Measurements from ENCODE around the gene MEGF8.
A peak's percentile ranks its signal among the peaks of the same experiment; 100 is the strongest.
"Not testable (repeated sequence)": the region's sequence is repeated elsewhere in the genome, so short reads cannot be mapped to it uniquely, and the experiment has no call there.

The MEGF8 gene

DNA sequence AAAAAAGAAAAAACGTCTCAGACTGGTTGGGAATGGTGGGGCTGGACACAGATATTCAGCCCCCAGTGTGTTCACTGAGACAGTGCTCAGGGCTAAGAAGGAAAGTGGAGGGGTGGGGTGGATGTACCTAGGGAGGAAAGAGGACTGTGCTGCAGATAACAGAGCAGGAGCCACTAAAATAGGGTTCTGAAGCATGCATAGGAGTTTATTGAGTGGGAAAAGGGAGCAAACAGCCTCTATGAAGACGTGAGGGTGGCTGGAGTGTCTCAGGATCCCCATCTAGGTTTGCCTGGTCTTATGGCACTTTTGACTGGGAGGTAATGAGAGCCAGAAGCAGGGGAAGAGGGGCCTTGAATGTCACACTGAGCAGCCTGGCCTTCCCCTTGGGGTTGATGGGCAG is 3.4 kb downstream of the MEGF8 start:
- Mint-ChIP-seq H3K27me3 (peaks cover 12% of the 10 kb centered on the region), H3K4me3 (no peak overlapping the region), H3K9me3 (no peaks in the 10 kb centered on the region), H3K4me1 (peaks cover 44% of the 10 kb centered on the region), H3K27ac (no peak overlapping the region)
- ATAC-seq: no peak
- no peak for DNase-seq

DNA sequence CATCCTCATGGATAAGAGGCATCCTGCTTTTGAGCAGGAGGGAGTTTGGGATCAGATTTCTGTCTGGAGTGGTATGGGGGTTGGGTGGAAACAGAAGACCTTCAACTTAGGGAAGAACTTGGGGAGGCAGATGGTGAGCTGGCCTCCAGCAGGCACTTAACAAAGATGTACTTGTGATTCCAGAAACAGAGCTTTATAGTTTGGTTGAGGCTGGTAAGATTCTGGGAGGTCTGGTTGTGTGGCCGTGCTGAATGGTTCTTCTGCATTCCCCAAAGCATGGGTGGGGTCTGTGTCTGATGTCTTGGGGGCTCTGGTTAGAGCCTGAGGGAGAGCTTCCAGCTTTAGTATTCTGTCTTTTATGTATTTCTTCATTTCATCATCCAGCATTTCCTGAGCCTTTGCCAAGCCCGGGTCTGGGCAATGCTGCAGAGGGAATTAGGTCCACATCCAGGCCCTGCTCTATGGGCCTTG is 4.8 kb downstream of the MEGF8 start:
- DNase-seq (no peak), ATAC-seq (no peak)
- H3K4me3 Mint-ChIP-seq: no peak overlapping the region
- H3K4me1 Mint-ChIP-seq: peaks cover 37% of the 10 kb centered on the region
- H3K27me3 Mint-ChIP-seq: peaks cover under 1% of the 10 kb centered on the region
- no peaks in the 10 kb centered on the region for H3K9me3 Mint-ChIP-seq
- H3K27ac Mint-ChIP-seq: peak overlapping the region in 1 of 2 donors; percentile 21

DNA sequence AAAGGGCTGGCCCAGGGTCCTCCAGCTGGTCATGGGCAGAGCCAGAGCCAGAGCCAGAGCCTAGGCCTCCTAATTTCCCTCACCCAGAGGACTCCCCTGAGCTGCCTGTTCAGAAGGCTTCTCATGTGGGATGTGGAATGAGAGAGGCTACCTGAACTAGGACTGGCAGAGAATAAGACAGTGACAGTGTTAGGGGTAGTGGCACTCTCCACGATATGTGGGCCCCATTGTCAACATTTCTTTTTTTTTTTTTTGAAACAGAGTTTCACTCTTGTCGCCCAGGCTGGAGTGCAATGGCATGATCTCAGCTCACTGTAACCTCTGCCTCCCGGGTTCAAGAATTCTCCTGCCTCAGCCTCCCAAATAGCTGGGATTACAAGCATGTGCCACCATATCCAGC is 5.9 kb downstream of the MEGF8 start:
- not testable (repeated sequence) for H3K4me3 Mint-ChIP-seq, H3K27ac Mint-ChIP-seq, H3K27me3 Mint-ChIP-seq, H3K9me3 Mint-ChIP-seq, DNase-seq, ATAC-seq
- peaks cover 34% of the 10 kb centered on the region for H3K4me1 Mint-ChIP-seq

DNA sequence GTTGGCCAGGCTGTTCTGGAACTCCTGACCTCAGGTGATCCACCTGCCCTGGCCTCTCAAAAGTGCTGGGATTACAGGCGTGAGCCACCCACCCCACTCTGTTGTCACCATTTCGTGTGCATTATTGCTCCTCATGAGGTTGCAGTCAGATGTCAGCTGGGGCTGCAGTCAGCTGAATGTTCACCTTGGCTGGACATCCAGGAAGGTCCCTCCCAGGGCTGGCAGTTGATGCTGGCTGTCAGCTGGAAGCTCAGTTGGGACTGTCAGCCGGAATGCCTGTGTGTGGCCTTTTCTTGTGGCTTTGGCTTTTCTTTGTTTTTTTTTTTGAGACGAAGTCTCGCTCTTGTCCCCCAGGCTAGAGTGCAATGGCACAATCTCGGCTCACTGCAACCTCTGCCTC is 6.6 kb downstream of the MEGF8 start:
- no peaks in the 10 kb centered on the region for H3K9me3 Mint-ChIP-seq
- ATAC-seq (no peak), DNase-seq (no peak)
- no peaks in the 10 kb centered on the region for H3K27me3 Mint-ChIP-seq
- H3K4me1 Mint-ChIP-seq: peaks cover 27% of the 10 kb centered on the region
- no peak overlapping the region for H3K4me3 Mint-ChIP-seq
- no peak overlapping the region for H3K27ac Mint-ChIP-seq

DNA sequence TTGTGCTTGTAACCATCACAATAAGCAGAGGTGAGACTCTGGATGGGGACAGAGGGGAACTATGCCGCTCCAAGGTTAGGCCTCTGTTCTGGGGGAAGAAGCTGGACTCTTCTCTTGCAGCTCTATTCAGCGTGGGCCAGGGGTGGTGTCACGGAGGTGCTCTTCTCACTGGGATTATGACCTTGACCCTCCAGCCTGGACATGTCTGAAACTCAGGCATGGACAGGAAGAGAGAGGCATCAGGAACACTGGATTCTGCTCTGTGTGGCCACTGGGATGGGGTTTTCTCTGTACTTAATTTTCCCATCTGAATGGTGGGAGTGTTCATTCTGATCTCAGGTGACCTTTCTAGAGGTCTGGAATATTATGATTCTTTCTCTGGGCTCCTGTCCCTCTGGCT is 7.6 kb downstream of the MEGF8 start:
- DNase-seq (no peak), ATAC-seq (no peak)
- H3K9me3 Mint-ChIP-seq: no peaks in the 10 kb centered on the region
- H3K27me3 Mint-ChIP-seq: no peaks in the 10 kb centered on the region
- H3K27ac Mint-ChIP-seq: no peak overlapping the region
- H3K4me3 Mint-ChIP-seq: no peak overlapping the region
- peaks cover 18% of the 10 kb centered on the region for H3K4me1 Mint-ChIP-seq

DNA sequence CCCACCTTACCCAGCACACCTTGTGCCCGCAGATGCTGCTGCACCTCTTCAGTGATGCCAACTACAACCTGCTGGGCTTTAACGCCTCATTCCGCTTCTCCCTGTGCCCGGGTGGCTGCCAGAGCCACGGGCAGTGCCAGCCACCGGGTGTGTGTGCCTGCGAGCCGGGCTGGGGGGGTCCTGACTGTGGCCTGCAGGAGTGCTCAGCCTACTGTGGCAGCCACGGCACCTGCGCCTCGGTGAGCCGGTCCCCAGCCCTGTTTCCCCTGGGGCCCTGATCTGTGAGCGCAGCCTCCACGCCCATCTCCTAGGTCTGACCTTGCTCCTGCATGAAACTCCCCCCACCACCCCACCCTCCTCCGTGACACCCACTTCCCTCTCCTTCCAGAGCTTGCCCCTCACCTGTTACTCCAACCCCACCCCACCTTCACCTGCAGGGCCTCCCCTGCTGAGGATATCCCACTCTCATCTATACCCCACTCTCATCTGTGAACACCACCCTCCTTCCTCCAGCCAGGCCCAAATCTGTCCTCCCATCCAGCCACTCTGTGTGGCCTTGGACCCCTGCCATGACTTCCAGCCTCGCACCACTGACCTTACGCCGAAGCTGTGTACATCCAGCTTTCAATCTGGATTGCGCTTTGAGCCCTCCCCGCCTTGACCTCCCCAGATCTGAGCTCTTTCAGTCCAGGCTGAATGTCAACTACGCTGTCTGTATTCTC is 8.7 kb downstream of the MEGF8 start:
- Mint-ChIP-seq H3K4me1 (peaks cover 8% of the 10 kb centered on the region), H3K27me3 (no peaks in the 10 kb centered on the region)
- no peak for DNase-seq

DNA sequence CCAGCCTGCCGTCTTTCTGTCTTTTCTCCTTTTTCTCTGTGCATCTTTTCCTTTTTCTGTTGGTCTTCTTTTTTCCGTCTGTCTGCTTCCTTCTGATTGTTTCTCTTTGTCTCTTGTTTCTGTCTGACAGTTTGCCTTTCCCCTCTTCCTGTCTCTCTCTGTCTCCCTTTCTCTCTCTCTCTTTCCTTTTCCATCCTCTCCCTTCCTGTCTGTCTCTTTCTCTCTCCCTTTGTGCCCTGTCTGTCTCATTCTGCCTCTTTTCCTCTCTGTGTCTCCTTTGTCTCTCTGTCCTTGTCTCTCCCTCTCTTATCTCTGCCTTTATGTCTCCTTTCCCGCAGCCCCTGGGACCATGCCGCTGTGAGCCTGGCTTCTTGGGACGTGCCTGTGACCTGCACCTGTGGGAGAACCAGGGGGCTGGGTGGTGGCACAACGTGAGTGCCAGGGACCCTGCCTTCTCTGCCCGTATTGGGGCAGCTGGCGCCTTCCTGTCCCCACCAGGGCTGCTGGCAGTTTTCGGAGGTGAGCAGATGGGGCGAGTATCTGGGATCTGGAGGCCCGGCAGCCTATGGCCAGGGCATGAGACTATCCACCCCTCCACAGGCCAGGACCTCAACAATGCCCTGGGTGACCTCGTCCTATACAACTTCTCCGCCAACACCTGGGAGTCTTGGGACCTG is 9.4 kb downstream of the MEGF8 start:
- ATAC-seq (no peak), DNase-seq (no peak)
- peaks cover 5% of the 10 kb centered on the region for H3K4me1 Mint-ChIP-seq
- H3K4me3 Mint-ChIP-seq: no peak overlapping the region
- no peak overlapping the region for H3K27ac Mint-ChIP-seq
- no peaks in the 10 kb centered on the region for H3K9me3 Mint-ChIP-seq
- H3K27me3 Mint-ChIP-seq: no peaks in the 10 kb centered on the region

More for the DNA sequence above, 8.7 kb downstream of the MEGF8 start:
- no peaks in the 10 kb centered on the region for H3K9me3 Mint-ChIP-seq
- no peak for ATAC-seq
- no peak overlapping the region for H3K27ac Mint-ChIP-seq
- H3K4me3 Mint-ChIP-seq: no peak overlapping the region

DNA sequence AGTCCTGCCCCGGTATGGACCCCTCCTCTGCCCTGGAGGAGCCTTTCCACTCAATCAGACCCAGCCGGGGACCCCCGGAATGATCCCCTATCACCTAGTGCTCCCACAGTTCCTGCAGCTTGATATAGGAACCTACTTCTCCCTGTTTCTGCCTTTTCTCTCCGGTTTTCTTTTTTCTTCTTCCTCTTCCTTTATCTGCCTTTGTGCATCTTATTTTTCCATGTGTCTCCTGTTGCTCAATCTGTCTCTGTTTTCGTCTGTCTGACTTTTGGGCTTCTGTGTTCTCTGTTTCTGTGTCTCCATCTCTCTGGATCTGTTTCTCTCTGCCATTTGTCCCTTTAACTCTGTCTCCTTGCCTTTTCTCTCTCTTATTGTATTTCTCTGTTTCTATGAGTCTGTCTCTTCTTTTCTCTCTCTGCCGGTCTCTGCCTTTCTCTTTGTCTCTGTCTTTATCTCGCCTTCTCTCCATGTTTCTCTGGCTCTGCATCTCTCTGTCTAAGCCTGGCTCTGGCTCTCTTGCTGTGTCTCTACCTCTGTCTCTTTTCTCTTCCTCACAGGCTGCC is 10.0 kb downstream of the MEGF8 start:
- Mint-ChIP-seq H3K4me3 (no peak overlapping the region), H3K4me1 (peaks cover 3% of the 10 kb centered on the region), H3K27ac (no peak overlapping the region), H3K27me3 (no peaks in the 10 kb centered on the region), H3K9me3 (no peaks in the 10 kb centered on the region)
- DNase-seq (no peak), ATAC-seq (no peak)

DNA sequence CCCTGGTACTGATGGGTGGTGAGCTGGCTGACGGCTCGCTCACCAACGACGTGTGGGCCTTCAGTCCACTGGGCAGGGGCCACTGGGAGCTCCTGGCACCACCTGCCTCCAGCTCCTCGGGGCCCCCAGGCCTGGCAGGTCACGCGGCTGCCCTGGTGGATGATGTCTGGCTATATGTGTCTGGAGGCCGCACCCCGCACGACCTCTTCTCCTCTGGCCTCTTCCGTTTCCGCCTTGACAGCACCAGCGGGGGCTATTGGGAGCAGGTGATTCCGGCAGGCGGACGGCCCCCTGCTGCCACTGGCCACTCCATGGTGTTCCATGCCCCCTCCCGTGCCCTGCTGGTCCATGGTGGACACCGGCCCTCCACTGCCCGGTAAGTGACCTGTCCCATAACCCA is 10.5 kb downstream of the MEGF8 start:
- H3K4me1 Mint-ChIP-seq: no peaks in the 10 kb centered on the region
- no peak overlapping the region for H3K4me3 Mint-ChIP-seq
- no peaks in the 10 kb centered on the region for H3K27me3 Mint-ChIP-seq
- no peaks in the 10 kb centered on the region for H3K9me3 Mint-ChIP-seq
- no peak overlapping the region for H3K27ac Mint-ChIP-seq
- DNase-seq (no peak), ATAC-seq (no peak)

DNA sequence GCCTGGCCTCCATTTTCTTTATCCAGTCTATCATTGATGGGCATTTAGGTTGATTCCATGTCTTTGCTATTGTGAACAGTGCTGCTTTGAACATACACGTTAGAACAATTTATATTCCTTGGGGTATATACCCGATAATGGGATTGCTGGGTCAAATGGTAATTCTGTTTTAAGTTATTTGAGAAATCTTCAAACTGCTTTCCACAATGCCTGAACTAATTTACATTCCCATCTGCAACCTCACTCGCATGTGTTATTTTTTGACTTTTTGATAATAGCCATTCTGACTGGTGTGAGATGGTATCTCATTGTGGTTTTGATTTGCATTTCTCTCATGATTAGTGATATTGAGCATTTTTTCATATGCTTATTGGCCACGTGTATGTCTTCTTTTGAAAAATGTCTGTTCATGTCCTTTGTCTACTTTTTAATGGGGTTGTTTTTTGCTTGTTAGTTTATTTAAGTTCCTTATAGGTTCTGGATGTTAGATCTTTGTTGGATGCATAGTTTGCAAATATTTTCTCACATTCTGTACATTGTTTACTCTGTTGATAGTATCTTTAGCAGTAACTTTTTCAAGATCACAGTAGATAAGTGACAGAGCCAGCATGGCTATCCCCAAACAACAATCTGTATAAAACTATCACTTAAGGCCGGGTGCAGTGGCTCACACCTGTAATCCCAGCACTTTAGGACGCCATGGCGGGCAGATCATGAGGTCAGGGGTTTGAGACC is 13.9 kb downstream of the MEGF8 start:
- H3K4me3 Mint-ChIP-seq, H3K27ac Mint-ChIP-seq, H3K9me3 Mint-ChIP-seq, ATAC-seq, H3K27me3 Mint-ChIP-seq, H3K4me1 Mint-ChIP-seq, DNase-seq: not testable (repeated sequence)

DNA sequence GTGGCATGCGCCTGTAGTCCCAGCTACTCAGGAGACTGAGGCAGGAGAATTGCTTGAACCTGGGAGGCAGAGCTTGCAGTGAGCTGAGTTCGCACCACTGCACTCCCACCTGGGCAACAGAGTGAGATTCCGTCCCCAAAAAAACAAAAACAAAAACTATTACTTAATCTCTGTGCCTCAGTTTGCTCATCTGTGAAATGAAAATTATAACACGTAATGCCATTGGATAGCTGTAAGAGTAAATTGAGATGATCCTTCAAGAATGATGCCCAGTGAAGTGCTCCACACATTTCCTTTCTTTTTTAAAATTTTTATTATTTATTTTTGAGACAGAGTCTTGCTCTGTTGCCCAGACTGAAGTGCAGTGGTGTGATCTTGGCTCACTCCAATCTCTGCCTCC is 14.5 kb downstream of the MEGF8 start:
- H3K27ac Mint-ChIP-seq, DNase-seq, H3K4me1 Mint-ChIP-seq, ATAC-seq, H3K27me3 Mint-ChIP-seq, H3K4me3 Mint-ChIP-seq, H3K9me3 Mint-ChIP-seq: not testable (repeated sequence)

DNA sequence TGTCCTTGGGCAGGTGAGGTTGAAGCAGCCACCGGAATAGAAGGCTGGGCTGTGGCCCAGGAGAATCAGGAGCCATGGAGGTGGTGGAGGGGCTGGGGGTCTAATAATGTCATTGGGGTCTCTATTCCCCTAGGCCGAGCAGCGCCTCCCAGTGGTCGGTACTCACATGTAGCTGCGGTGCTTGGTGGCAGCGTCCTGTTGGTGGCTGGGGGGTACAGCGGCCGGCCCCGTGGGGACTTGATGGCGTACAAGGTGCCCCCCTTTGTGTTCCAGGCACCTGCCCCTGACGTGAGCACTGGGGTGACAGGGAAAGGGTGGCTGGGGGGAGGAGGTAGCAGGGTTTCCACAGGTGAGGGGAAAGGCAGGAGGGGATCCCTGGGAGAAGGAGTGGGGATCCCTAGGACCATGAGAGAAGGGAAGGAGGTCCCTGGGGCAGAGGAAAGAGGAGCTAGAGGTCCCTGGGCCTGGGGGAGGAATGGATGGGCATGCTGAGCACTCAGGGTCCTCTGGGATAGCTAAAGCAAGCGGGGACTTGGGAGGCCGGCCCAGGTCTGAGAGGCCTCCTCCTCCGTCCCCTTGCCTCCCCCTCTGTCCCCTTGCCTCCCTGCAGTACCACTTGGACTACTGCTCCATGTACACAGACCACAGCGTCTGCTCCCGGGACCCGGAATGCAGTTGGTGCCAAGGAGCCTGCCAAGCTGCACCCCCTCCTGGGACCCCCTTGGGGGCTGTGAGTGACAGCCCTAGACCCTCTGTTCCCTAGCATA is 18.1 kb downstream of the MEGF8 start:
- Mint-ChIP-seq H3K27ac (peak overlapping the region in 1 of 2 donors; percentile 48), H3K27me3 (no peaks in the 10 kb centered on the region), H3K9me3 (no peaks in the 10 kb centered on the region), H3K4me1 (no peaks in the 10 kb centered on the region), H3K4me3 (no peak overlapping the region)
- ATAC-seq (no peak), DNase-seq (no peak)

DNA sequence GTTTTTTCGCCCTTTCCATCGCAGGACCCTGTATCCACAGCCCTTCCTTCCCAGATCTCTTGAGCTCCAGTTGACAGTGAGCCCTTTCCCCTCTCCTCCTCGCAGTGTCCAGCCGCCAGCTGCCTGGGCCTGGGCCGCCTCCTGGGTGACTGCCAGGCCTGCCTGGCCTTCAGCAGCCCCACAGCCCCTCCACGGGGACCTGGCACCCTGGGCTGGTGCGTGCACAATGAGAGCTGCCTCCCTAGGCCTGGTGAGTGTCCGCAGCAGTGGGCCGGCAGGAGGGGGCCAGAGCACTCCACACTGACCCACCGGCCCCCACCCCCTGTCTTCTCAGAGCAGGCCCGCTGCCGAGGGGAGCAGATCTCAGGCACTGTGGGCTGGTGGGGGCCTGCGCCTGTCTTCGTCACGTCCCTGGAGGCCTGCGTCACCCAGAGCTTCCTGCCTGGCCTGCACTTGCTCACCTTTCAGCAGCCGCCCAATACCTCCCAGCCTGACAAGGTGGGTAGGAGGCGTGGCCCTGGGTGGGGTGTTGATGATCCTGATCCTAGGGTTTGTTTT is 19.0 kb downstream of the MEGF8 start:
- Mint-ChIP-seq H3K4me1 (no peaks in the 10 kb centered on the region), H3K4me3 (no peak overlapping the region), H3K27me3 (no peaks in the 10 kb centered on the region), H3K27ac (peak overlapping the region in 1 of 2 donors; percentile 5), H3K9me3 (no peaks in the 10 kb centered on the region)
- ATAC-seq (no peak), DNase-seq (no peak)

DNA sequence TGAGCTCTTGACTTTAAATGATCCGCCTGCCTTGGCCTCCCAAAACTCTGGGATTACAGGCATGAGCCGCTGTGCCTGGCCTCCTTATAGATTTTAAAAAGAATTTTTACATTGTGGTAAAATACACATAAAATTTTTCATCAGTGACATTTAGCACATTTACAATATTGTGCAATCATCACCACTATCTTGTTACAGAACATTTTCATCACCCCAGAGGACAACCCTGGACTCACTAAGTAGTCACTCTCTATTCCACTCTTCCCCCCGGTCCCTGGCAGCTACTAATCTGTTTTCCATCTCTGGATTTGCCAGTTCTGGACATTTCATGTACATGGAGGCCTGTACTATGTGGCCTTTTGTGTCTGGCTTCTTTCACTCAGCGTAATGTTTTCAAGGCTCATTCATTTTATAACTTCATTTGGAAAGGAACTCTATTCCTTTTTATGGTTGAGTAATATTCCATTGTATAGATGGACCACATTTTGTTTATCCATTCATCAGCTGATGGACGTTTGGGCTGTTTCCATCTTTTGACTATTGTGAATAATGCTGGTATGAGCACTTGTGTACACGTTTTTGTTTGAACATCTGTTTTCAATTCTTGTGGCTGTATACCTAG is 19.9 kb downstream of the MEGF8 start:
- Mint-ChIP-seq H3K27me3 (no peaks in the 10 kb centered on the region), H3K4me3 (no peak overlapping the region), H3K9me3 (no peaks in the 10 kb centered on the region), H3K27ac (peak overlapping the region in 1 of 2 donors; percentile 79), H3K4me1 (no peaks in the 10 kb centered on the region)
- DNase-seq: no peak
- no peak for ATAC-seq

DNA sequence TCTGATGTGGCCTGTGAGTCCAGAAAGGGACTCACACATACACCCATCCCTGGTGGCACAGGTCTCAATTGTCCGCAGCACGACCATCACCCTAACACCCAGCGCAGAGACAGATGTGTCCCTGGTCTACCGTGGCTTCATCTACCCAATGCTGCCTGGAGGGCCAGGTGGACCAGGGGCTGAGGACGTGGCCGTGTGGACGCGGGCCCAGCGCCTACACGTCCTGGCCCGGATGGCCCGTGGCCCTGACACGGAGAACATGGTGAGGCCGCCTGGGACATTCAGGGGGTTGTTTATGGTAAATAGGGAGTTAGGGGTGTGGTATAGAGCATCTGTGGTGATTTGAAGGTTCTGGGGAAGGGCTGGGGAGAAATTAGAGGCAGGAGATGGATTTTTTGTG is 22.8 kb downstream of the MEGF8 start:
- Mint-ChIP-seq H3K9me3 (no peaks in the 10 kb centered on the region), H3K4me1 (no peaks in the 10 kb centered on the region), H3K27ac (no peak overlapping the region), H3K4me3 (no peak overlapping the region), H3K27me3 (no peaks in the 10 kb centered on the region)
- DNase-seq: no peak
- no peak for ATAC-seq
